Activated CD4-positive, alpha-beta T cell treated with anti-CD3 and anti-CD28 coated beads, Interleukin-2, Interleukin-6, amounts not matched to agents 100 ng/mL and 50 ng/mL, durations not matched to agents 16 hours and 8 hours (primary cell): ENCODE measurements around the gene ABCA9.
"Not testable (repeated sequence)": the region's sequence is repeated elsewhere in the genome, so short reads cannot be mapped to it uniquely, and the experiment has no call there.

Experiments used
- DNase-seq: peaks from one replicate; pipeline ENCODE4 v3.0.0-alpha.2; 2020

The ABCA9 gene

GRCh38 chr17:69018022-69018615 lies 42.6 kb downstream of the ABCA9 start:
- DNase-seq = no peak

- DNase-seq = no peak
Observed at GRCh38 chr17:69015631-69016030, 45.1 kb downstream of the ABCA9 start.

- DNase-seq = no peak
Observed at GRCh38 chr17:69012895-69013805, 47.6 kb downstream of the ABCA9 start.

GRCh38 chr17:69009930-69010329 lies 50.8 kb downstream of the ABCA9 start:
- no peak for DNase-seq

GRCh38 chr17:69004759-69005158 lies 56.0 kb downstream of the ABCA9 start:
- DNase-seq = not testable (repeated sequence)

GRCh38 chr17:68999743-69000142 lies 61.0 kb downstream of the ABCA9 start:
- not testable (repeated sequence) for DNase-seq

- DNase-seq = no peak
Observed at GRCh38 chr17:68993112-68993511, 67.6 kb downstream of the ABCA9 start.

GRCh38 chr17:68987966-68988365 lies 72.8 kb downstream of the ABCA9 start:
- no peak for DNase-seq

- DNase-seq = no peak
Observed at GRCh38 chr17:68981288-68981687, 79.4 kb downstream of the ABCA9 start.

- DNase-seq = no peak
Observed at GRCh38 chr17:68973098-68973846, 87.5 kb downstream of the ABCA9 start.

- DNase-seq = no peak
Observed at GRCh38 chr17:68972119-68972704, 88.5 kb downstream of the ABCA9 start.

- no peak for DNase-seq
Observed at GRCh38 chr17:68969101-68969500, 91.6 kb downstream of the ABCA9 start.

GRCh38 chr17:68963958-68964357 lies 96.8 kb downstream of the ABCA9 start:
- DNase-seq = no peak

- DNase-seq = no peak
Observed at GRCh38 chr17:68961214-68961882, 99.4 kb downstream of the ABCA9 start.

- DNase-seq = not testable (repeated sequence)
Observed at GRCh38 chr17:68959117-68959516, 101.6 kb downstream of the ABCA9 start.

GRCh38 chr17:68957944-68958343 lies 102.8 kb downstream of the ABCA9 start:
- DNase-seq = no peak

GRCh38 chr17:68955181-68955841 lies 105.4 kb downstream of the ABCA9 start, which contains the start of gene ABCA8:
ABCA8 (minus strand) TSS chr17:68955392; CDS start chr17:68942034, 13,358 bp downstream.
- DNase-seq = no peak

GRCh38 chr17:68954146-68954896 lies 106.4 kb downstream of the ABCA9 start:
- no peak for DNase-seq

GRCh38 chr17:68953340-68953997 lies 107.3 kb downstream of the ABCA9 start:
- DNase-seq = no peak

GRCh38 chr17:68950725-68951124 lies 110.0 kb downstream of the ABCA9 start:
- DNase-seq = no peak

GRCh38 chr17:68947868-68948267 lies 112.9 kb downstream of the ABCA9 start:
- DNase-seq = not testable (repeated sequence)
